Measurements from ENCODE around the gene PEX26. TPM values are rescaled to one million over a fixed set of nuclear protein-coding genes. Genes with fewer than 3 reads are reported as not detected.
A peak's percentile ranks its signal among the peaks of the same experiment; 100 is the strongest.
"Not testable (repeated sequence)": the region's sequence is repeated elsewhere in the genome, so short reads cannot be mapped to it uniquely, and the experiment has no call there.

The PEX26 gene
- total RNA-seq, 1 donor from 2014 or later = 44.9 TPM

- DNase-seq (ENCODE audit: low read depth, low spot score) = no peak
- Mint-ChIP-seq H3K27ac (ENCODE audit: unreplicated experiment) (no peak overlapping the region), H3K4me3 (no peak overlapping the region), H3K4me1 (no peaks in the 10 kb centered on the region), H3K27me3 (ENCODE audit: low read depth) (no peaks in the 10 kb centered on the region), H3K9me3 (no peaks in the 10 kb centered on the region), H3K36me3 (ENCODE audit: low read depth) (no peaks in the 10 kb centered on the region)
- no peak for TF ChIP-seq CTCF (conservative IDR thresholded peaks at IDR 0.05)
Observed at GRCh38 chr22:18121954-18122554, 44.3 kb downstream of the PEX26 start.

- H3K27ac Mint-ChIP-seq (ENCODE audit: unreplicated experiment); H3K27me3 Mint-ChIP-seq (ENCODE audit: low read depth); DNase-seq (ENCODE audit: low read depth, low spot score); H3K4me1 Mint-ChIP-seq; H3K36me3 Mint-ChIP-seq (ENCODE audit: low read depth); H3K9me3 Mint-ChIP-seq; H3K4me3 Mint-ChIP-seq: not testable (repeated sequence)
Observed at GRCh38 chr22:18123476-18124025, 45.8 kb downstream of the PEX26 start.

GRCh38 chr22:18126606-18127005 lies 48.8 kb downstream of the PEX26 start:
- Mint-ChIP-seq H3K4me3 (no peak overlapping the region), H3K36me3 (ENCODE audit: low read depth) (no peaks in the 10 kb centered on the region), H3K27ac (ENCODE audit: unreplicated experiment) (no peak overlapping the region), H3K27me3 (ENCODE audit: low read depth) (no peaks in the 10 kb centered on the region), H3K4me1 (no peaks in the 10 kb centered on the region), H3K9me3 (no peaks in the 10 kb centered on the region)
- no peak for DNase-seq (ENCODE audit: low read depth, low spot score)
- no peak for TF ChIP-seq CTCF (conservative IDR thresholded peaks at IDR 0.05)

GRCh38 chr22:18130018-18130417 lies 52.2 kb downstream of the PEX26 start:
- Mint-ChIP-seq H3K9me3 (no peaks in the 10 kb centered on the region), H3K27ac (ENCODE audit: unreplicated experiment) (no peak overlapping the region), H3K4me3 (no peak overlapping the region), H3K27me3 (ENCODE audit: low read depth) (no peaks in the 10 kb centered on the region), H3K4me1 (no peaks in the 10 kb centered on the region), H3K36me3 (ENCODE audit: low read depth) (no peaks in the 10 kb centered on the region)
- DNase-seq (ENCODE audit: low read depth, low spot score) = no peak
- TF ChIP-seq CTCF (conservative IDR thresholded peaks at IDR 0.05) = no peak

GRCh38 chr22:18130699-18131429 lies 53.1 kb downstream of the PEX26 start:
- Mint-ChIP-seq H3K27me3 (ENCODE audit: low read depth) (no peaks in the 10 kb centered on the region), H3K4me3 (no peak overlapping the region), H3K36me3 (ENCODE audit: low read depth) (no peaks in the 10 kb centered on the region), H3K4me1 (no peaks in the 10 kb centered on the region), H3K9me3 (no peaks in the 10 kb centered on the region), H3K27ac (ENCODE audit: unreplicated experiment) (peak overlapping the region; percentile 27)
- TF ChIP-seq CTCF (conservative IDR thresholded peaks at IDR 0.05) = no peak
- no peak for DNase-seq (ENCODE audit: low read depth, low spot score)

GRCh38 chr22:18133452-18133851 lies 55.7 kb downstream of the PEX26 start:
- TF ChIP-seq CTCF (conservative IDR thresholded peaks at IDR 0.05) = no peak
- Mint-ChIP-seq H3K27ac (ENCODE audit: unreplicated experiment) (no peak overlapping the region), H3K36me3 (ENCODE audit: low read depth) (no peaks in the 10 kb centered on the region), H3K4me1 (no peaks in the 10 kb centered on the region), H3K4me3 (no peak overlapping the region), H3K9me3 (no peaks in the 10 kb centered on the region), H3K27me3 (ENCODE audit: low read depth) (no peaks in the 10 kb centered on the region)
- no peak for DNase-seq (ENCODE audit: low read depth, low spot score)

Data from neural crest cell (in vitro differentiated cells).